Esophagus (tissue), 2 donors: ENCODE data around the gene SIAE. TPM values are rescaled to one million over a fixed set of nuclear protein-coding genes. Genes with fewer than 3 reads are reported as not detected.

Experiments
- H3K27ac ChIP-seq, 2 donors: one replicate each; pipeline ENCODE4 v1.5.1; 2013; ENCODE audit warnings: low read depth in 2 of 2, mild to moderate bottlenecking in 2 of 2, inconsistent platforms in 1 of 2, low read length in 1 of 2, moderate library complexity in 1 of 2
- H3K27me3 ChIP-seq, 2 donors: one replicate each; pipeline ENCODE4 v1.6.1; 2013; ENCODE audit warnings: low read length in 2 of 2, control low read depth in 1 of 2, mild to moderate bottlenecking in 1 of 2; ENCODE audit not compliant: insufficient read depth in 2 of 2, control insufficient read depth in 1 of 2
- H3K36me3 ChIP-seq, 2 donors: one replicate each; pipeline ENCODE4 v1.6.1; 2013; ENCODE audit warnings: low read length in 1 of 2; ENCODE audit not compliant: control insufficient read depth in 2 of 2, insufficient read depth in 2 of 2
- H3K4me1 ChIP-seq, 2 donors: one replicate each; pipeline ENCODE4 v1.6.1; 2013; ENCODE audit warnings: low read length in 1 of 2; ENCODE audit not compliant: control insufficient read depth in 2 of 2, insufficient read depth in 2 of 2
- H3K4me3 ChIP-seq, 2 donors: one replicate each; pipeline ENCODE4 v1.5.1; 2013; ENCODE audit warnings: low read length in 2 of 2, mild to moderate bottlenecking in 2 of 2, low read depth in 1 of 2, moderate library complexity in 1 of 2
- H3K9me3 ChIP-seq, 2 donors: one replicate each; pipeline ENCODE4 v1.6.1; 2013; ENCODE audit warnings: mild to moderate bottlenecking in 2 of 2, low read depth in 1 of 2, low read length in 1 of 2, moderate library complexity in 1 of 2; ENCODE audit not compliant: control insufficient read depth in 2 of 2, insufficient read depth in 1 of 2
- WGBS, 2 donors: extraction: QIAGEN DNeasy Blood & Tissue Kit; methylation state at CpG; one replicate each; pipeline ENCODE4 v1.1.7; 2013; 5-methylcytosine and 5-hydroxymethylcytosine counted together
- polyA plus RNA-seq, 2 donors: library from polyadenylated mRNA; stranded (reverse); fragments of 200-250 nt; gene quantifications; one replicate each; pipeline ENCODE4 v1.2.3, GENCODE V29; 2013
- donor health status: healthy with polysubstance abuse.
- donor health status: Bipolar disorder and iron deficiency.

Gene SIAE
- polyA plus RNA-seq, 2 donors: 9.0 to 11.6 TPM

GRCh38 chr11:124648610-124649009 is 24.9 kb downstream of the SIAE start:
- 77 to 80% methylated on average over 6 of the region's 6 CpGs for whole genome bisulfite sequencing, 2 donors
- Histone ChIP-seq H3K27me3 (no peaks in the 10 kb centered on the region), H3K27ac (no peak overlapping the region), H3K4me1 (no peaks in the 10 kb centered on the region), H3K4me3 (no peak overlapping the region), H3K9me3 (no peaks in the 10 kb centered on the region), H3K36me3 (peaks cover 0 to 4% of the 10 kb centered on the region in 2 donors)

- H3K27me3 ChIP-seq: no peaks in the 10 kb centered on the region
- WGBS, 2 donors: 79 to 88% methylated on average over 3 of the region's 3 CpGs
- H3K27ac ChIP-seq: no peak overlapping the region
- peaks cover 2% of the 10 kb centered on the region in 2 donors for H3K36me3 ChIP-seq
- no peak overlapping the region for H3K4me3 ChIP-seq
- no peaks in the 10 kb centered on the region for H3K9me3 ChIP-seq
- no peaks in the 10 kb centered on the region for H3K4me1 ChIP-seq
Measured at GRCh38 chr11:124646148-124646547, 27.4 kb downstream of the SIAE start.

DNA sequence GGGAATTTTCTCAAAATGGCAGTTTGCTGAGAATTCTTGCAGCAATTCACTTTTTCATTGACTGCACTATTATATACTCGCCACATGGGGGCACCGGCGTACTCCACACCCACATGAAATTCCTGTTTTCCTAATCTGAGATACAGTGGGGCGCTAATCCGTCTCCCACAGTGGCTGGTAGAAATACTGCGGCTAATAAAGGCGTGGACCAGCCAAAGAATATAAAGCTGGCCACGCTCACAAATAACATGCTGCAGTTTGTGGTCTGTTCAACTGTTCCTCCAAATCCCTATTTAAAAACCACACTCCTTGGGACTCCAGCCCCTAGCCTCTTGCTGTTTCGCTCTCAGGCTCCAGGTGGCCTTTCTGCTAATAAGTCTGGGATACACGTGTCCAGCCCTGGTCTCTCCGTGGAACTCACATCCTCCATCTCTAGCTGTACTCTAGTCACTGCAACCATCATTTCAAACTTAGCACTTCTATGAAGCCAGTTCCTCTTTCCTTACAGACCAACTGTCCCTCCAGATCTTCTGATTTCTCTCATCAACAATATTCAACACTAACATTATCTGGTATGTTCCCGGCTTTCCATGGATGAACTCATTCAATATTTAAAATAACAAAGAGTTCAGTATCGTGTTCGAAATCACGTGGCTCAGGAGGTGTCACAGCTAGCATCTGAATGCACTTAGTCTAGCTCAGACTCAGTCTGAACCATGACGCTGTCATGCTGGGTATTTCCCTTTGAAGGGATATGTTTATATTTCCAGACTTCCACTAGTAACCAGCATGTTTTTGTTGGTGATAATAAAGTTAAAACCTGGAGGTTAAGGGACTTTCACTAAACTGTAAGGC is 28.9 kb downstream of the SIAE start:
- WGBS, 2 donors: 22 to 25% methylated on average over 16 of the region's 16 CpGs
- H3K27me3 ChIP-seq: no peaks in the 10 kb centered on the region
- no peak overlapping the region for H3K4me3 ChIP-seq
- no peaks in the 10 kb centered on the region for H3K9me3 ChIP-seq
- H3K36me3 ChIP-seq: peaks cover 2 to 3% of the 10 kb centered on the region in 2 donors
- H3K27ac ChIP-seq: no peak overlapping the region
- H3K4me1 ChIP-seq: no peaks in the 10 kb centered on the region

DNA sequence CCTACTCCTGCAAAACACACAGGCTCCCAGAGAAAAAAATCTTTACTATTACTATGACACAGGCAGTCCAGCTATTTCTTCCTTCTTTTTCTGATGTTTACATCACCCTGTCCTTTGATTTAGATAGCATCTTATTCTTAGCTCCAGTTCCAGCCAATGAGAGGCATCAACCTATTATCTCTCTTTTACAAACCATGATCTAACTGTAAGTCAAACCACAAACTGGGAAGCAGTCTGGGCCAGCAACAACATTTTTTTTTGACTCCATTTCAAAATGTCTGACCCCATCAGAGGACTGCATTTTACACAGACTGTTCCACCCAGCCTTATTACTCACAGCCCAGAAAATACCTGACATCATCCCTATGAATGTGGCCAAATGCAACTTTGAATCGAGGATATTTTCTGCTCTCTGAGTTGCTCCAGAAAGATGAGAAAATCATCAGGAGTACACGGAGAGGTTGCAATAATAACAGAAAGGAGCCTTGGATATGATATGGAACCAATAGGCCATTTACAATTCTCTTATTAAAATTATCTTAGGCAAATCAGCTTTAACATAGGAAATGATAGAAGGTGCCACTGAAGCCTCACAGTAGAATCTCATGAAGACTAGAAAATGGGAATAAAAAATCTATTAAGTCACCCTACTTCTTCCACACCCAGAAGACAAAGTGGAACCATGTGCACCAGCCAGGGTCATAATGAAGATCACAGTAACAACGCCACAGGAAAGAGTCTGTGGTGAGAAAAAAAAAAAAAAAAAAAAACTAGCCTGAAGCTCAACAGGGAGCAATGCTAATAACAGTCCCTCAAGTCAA is 29.7 kb downstream of the SIAE start:
- 35 to 38% methylated on average over 3 of the region's 3 CpGs for WGBS, 2 donors
- H3K4me3 ChIP-seq: no peak overlapping the region
- no peak overlapping the region for H3K27ac ChIP-seq

GRCh38 chr11:124643042-124643604 is 30.4 kb downstream of the SIAE start:
- no peak overlapping the region for H3K27ac ChIP-seq
- H3K27me3 ChIP-seq: no peaks in the 10 kb centered on the region
- H3K4me3 ChIP-seq: no peak overlapping the region
- no peaks in the 10 kb centered on the region for H3K4me1 ChIP-seq
- WGBS, 2 donors: 92 to 93% methylated on average over 10 of the region's 10 CpGs
- no peaks in the 10 kb centered on the region for H3K9me3 ChIP-seq
- peaks cover 2 to 3% of the 10 kb centered on the region in 2 donors for H3K36me3 ChIP-seq

More for the DNA sequence above, 29.7 kb downstream of the SIAE start:
- Histone ChIP-seq H3K4me1 (no peaks in the 10 kb centered on the region), H3K36me3 (peaks cover 2 to 3% of the 10 kb centered on the region in 2 donors), H3K9me3 (no peaks in the 10 kb centered on the region), H3K27me3 (no peaks in the 10 kb centered on the region)

DNA sequence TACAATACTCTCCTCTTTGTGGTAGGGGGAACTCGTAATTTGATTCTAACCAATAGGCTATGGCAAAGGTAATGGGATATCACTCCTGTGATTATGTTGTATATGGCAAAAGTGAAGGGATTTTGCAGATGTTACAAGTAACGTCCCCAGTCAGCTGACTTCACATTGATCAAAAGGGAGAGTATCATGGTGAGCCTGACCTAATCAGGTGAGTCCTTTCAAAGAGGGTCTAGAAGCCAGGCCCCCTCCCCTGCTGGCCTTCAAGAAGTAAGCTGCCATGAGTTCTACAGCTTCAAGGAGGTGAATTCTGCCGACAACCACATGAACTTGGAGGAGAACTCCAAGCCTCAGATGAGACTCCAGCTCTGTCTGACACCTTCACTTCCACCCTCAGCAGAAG is 30.9 kb downstream of the SIAE start:
- Histone ChIP-seq H3K36me3 (peaks cover 0 to 3% of the 10 kb centered on the region in 2 donors), H3K4me3 (no peak overlapping the region), H3K27me3 (no peaks in the 10 kb centered on the region), H3K27ac (no peak overlapping the region), H3K9me3 (no peaks in the 10 kb centered on the region), H3K4me1 (no peaks in the 10 kb centered on the region)
- WGBS, 2 donors: 90 to 94% methylated on average over 3 of the region's 3 CpGs

DNA sequence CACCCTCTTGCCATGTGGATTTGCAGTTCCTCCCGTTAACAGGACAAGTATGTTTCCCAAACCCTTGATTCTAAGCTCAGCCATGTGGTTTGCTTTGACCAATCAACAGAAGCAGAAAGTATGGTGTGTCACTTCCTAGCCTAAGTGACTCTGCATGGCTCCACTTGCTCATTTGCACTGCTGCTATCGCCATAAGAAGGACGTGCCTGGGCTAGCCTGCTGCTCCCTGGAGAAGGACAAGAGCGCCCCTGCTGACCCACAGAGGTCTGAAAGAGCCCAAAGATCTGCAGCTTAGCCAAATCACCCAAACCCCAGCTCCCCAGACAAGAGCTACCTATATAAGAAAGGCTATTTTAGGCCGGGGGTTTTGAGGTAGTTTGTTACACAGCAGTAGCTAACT is 32.9 kb downstream of the SIAE start:
- no peaks in the 10 kb centered on the region for H3K27me3 ChIP-seq
- no peak overlapping the region for H3K4me3 ChIP-seq
- no peaks in the 10 kb centered on the region for H3K4me1 ChIP-seq
- no peak overlapping the region for H3K27ac ChIP-seq
- 86 to 94% methylated on average over 5 of the region's 5 CpGs for WGBS, 2 donors
- no peaks in the 10 kb centered on the region for H3K9me3 ChIP-seq
- H3K36me3 ChIP-seq: peaks cover 6 to 11% of the 10 kb centered on the region in 2 donors

DNA sequence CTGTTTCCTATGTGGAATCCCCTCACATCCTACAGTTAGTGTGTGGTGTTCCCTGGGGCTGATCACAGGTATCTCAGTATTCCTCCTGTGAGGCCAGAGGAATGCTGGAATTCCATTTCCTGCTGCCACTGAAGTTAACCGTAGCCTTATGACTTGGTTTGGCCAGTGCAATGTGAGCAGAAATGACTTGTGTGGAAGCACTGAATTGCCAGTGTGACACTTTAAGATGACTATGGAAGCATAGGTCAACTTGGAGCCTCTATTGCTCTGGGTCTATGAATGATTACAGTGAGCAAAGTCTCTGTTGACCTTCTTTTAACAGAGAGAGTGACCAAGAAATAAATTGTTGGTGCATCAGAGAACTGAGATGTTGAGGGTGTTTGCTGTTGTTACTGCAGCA is 34.4 kb downstream of the SIAE start:
- WGBS, 2 donors: 83 to 89% methylated on average over 1 of the region's 1 CpG
- Histone ChIP-seq H3K36me3 (peaks cover 6 to 11% of the 10 kb centered on the region in 2 donors), H3K27me3 (no peaks in the 10 kb centered on the region), H3K9me3 (no peaks in the 10 kb centered on the region), H3K4me3 (no peak overlapping the region), H3K4me1 (no peaks in the 10 kb centered on the region), H3K27ac (no peak overlapping the region)

GRCh38 chr11:124638500-124638899 is 35.0 kb downstream of the SIAE start:
- Histone ChIP-seq H3K27me3 (no peaks in the 10 kb centered on the region), H3K9me3 (no peaks in the 10 kb centered on the region), H3K27ac (no peak overlapping the region), H3K4me1 (no peaks in the 10 kb centered on the region), H3K4me3 (no peak overlapping the region), H3K36me3 (peaks cover 6 to 11% of the 10 kb centered on the region in 2 donors)
- 87 to 92% methylated on average over 3 of the region's 3 CpGs for WGBS, 2 donors
